Astrocyte (in vitro differentiated cells and primary cell): ENCODE results near the gene ENTR1. TPM values are rescaled to one million over a fixed set of nuclear protein-coding genes. Genes with fewer than 3 reads are reported as not detected.

Experiments used
- DNase-seq: peaks from one replicate; pipeline ENCODE4 v3.0.0-alpha.2; 2010; ENCODE audit warnings: low read depth
- FAIRE-seq: peaks from 2 replicates; lab custom pipeline; 2011; peaks lifted over from hg19 to GRCh38; lab: Jason Lieb, UNC
- H2AFZ ChIP-seq: 2 replicates; pipeline ENCODE4 v1.6.0; 2012; ENCODE audit warnings: low read depth, low read length, inconsistent platforms
- H3K27ac ChIP-seq: 2 replicates; pipeline ENCODE4 v1.5.1; 2011; ENCODE audit warnings: low read depth, low read length, inconsistent platforms
- H3K27me3 ChIP-seq: 2 replicates; pipeline ENCODE4 v1.6.0; 2011; ENCODE audit warnings: low read length, inconsistent platforms; ENCODE audit not compliant: insufficient read depth
- H3K36me3 ChIP-seq: 2 replicates; pipeline ENCODE4 v1.5.1; 2011; ENCODE audit warnings: low read length, inconsistent platforms; ENCODE audit not compliant: insufficient read depth
- H3K4me1 ChIP-seq: 2 replicates; pipeline ENCODE4 v1.5.1; 2011; ENCODE audit warnings: low read length, inconsistent platforms; ENCODE audit not compliant: insufficient read depth
- H3K4me2 ChIP-seq: 2 replicates; pipeline ENCODE4 v1.6.0; 2012; ENCODE audit warnings: low read length, inconsistent platforms
- H3K4me3 ChIP-seq: 2 replicates; pipeline ENCODE4 v1.5.1; 2011; ENCODE audit warnings: low read depth, mild to moderate bottlenecking, low read length, inconsistent platforms; ENCODE audit not compliant: insufficient read depth
- H3K79me2 ChIP-seq: 2 replicates; pipeline ENCODE4 v1.6.0; 2012; ENCODE audit warnings: mild to moderate bottlenecking, low read length, inconsistent platforms; ENCODE audit not compliant: insufficient read depth
- H3K9ac ChIP-seq: 2 replicates; pipeline ENCODE4 v1.6.0; 2012; ENCODE audit warnings: mild to moderate bottlenecking, low read length, inconsistent platforms
- H3K9me3 ChIP-seq: 2 replicates; pipeline ENCODE4 v1.5.1; 2012; ENCODE audit warnings: low read depth, mild to moderate bottlenecking, low read length, inconsistent platforms; ENCODE audit not compliant: insufficient read depth
- H4K20me1 ChIP-seq: 2 replicates; pipeline ENCODE4 v1.6.0; 2012; ENCODE audit warnings: low read length, inconsistent platforms; ENCODE audit not compliant: insufficient read depth
- H3K27ac Mint-ChIP-seq: one replicate; pipeline ENCODE4 v1.8.0; 2021; ENCODE audit warnings: mild to moderate bottlenecking, mixed read lengths; ENCODE audit not compliant: unreplicated experiment
- H3K27me3 Mint-ChIP-seq: one replicate; pipeline ENCODE4 v1.8.0; 2021; ENCODE audit warnings: low read depth, mixed read lengths; ENCODE audit not compliant: unreplicated experiment
- H3K36me3 Mint-ChIP-seq: one replicate; pipeline ENCODE4 v1.8.0; 2021; ENCODE audit warnings: low read depth, mixed read lengths; ENCODE audit not compliant: unreplicated experiment
- H3K4me1 Mint-ChIP-seq: one replicate; pipeline ENCODE4 v1.8.0; 2021; ENCODE audit warnings: low read depth, mixed read lengths; ENCODE audit not compliant: unreplicated experiment
- H3K4me3 Mint-ChIP-seq: one replicate; pipeline ENCODE4 v1.8.0; 2021; ENCODE audit warnings: mild to moderate bottlenecking, moderate library complexity, mixed read lengths; ENCODE audit not compliant: unreplicated experiment
- H3K9me3 Mint-ChIP-seq: one replicate; pipeline ENCODE4 v1.8.0; 2021; ENCODE audit warnings: mild to moderate bottlenecking, mixed read lengths; ENCODE audit not compliant: unreplicated experiment
- CTCF ChIP-seq: IDR thresholded peaks from 2 replicates; pipeline ENCODE4 v1.5.1; 2011; ENCODE audit warnings: low read depth, mild to moderate bottlenecking, inconsistent platforms, low read length, moderate library complexity; ENCODE audit not compliant: insufficient read depth
- EZH2 ChIP-seq: IDR thresholded peaks from 2 replicates; pipeline ENCODE4 v1.6.1; 2012; ENCODE audit warnings: mild to moderate bottlenecking, low read length, inconsistent platforms; ENCODE audit not compliant: insufficient read depth
- total RNA-seq: library from RNA; stranded (reverse); gene quantifications from 2 replicates; pipeline ENCODE4 v1.2.1, GENCODE V29; 2021

Gene ENTR1
- total RNA-seq, 1 donor from 2014 or later: 71.7 TPM

GRCh38 chr9:136457326-136457725 is 46.9 kb upstream of the ENTR1 start:
- H3K4me2 ChIP-seq: no peak overlapping the region
- Mint-ChIP-seq H3K36me3 (peaks cover 34% of the 10 kb centered on the region), H3K27ac (no peak overlapping the region), H3K4me1 (no peaks in the 10 kb centered on the region), H3K27me3 (no peaks in the 10 kb centered on the region), H3K9me3 (no peaks in the 10 kb centered on the region), H3K4me3 (no peak overlapping the region)
- H4K20me1 ChIP-seq: peaks cover 68% of the 10 kb centered on the region
- no peaks in the 10 kb centered on the region for H3K27me3 ChIP-seq
- FAIRE-seq: no peak
- peaks cover 28% of the 10 kb centered on the region for H3K79me2 ChIP-seq
- TF ChIP-seq EZH2: no peak
- TF ChIP-seq CTCF: no peak
- no peak overlapping the region for H3K9ac ChIP-seq
- H3K9me3 ChIP-seq: no peaks in the 10 kb centered on the region
- H3K4me1 ChIP-seq: no peaks in the 10 kb centered on the region
- H3K4me3 ChIP-seq: no peak overlapping the region
- H3K36me3 ChIP-seq: peaks cover 41% of the 10 kb centered on the region
- H2AFZ ChIP-seq: no peak overlapping the region
- DNase-seq: no peak
- H3K27ac ChIP-seq: no peak overlapping the region

- H3K4me1 ChIP-seq: no peaks in the 10 kb centered on the region
- no peak overlapping the region for H3K4me2 ChIP-seq
- no peak overlapping the region for H2AFZ ChIP-seq
- no peak overlapping the region for H3K4me3 ChIP-seq
- H3K9ac ChIP-seq: no peak overlapping the region
- no peak overlapping the region for H3K27ac ChIP-seq
- H3K27ac Mint-ChIP-seq: peak overlapping the region; percentile 53
- H3K9me3 ChIP-seq: no peaks in the 10 kb centered on the region
- H3K4me3 Mint-ChIP-seq: no peak overlapping the region
- peaks cover 63% of the 10 kb centered on the region for H4K20me1 ChIP-seq
- H3K36me3 ChIP-seq: peaks cover 38% of the 10 kb centered on the region
- no peak for FAIRE-seq
- H3K27me3 Mint-ChIP-seq: no peaks in the 10 kb centered on the region
- H3K9me3 Mint-ChIP-seq: no peaks in the 10 kb centered on the region
- TF ChIP-seq EZH2 (no peak), CTCF (no peak)
- H3K79me2 ChIP-seq: peaks cover 21% of the 10 kb centered on the region
- no peaks in the 10 kb centered on the region for H3K4me1 Mint-ChIP-seq
- H3K36me3 Mint-ChIP-seq: peaks cover 34% of the 10 kb centered on the region
- DNase-seq: no peak
- no peaks in the 10 kb centered on the region for H3K27me3 ChIP-seq
Observed at GRCh38 chr9:136456258-136456657, 45.8 kb upstream of the ENTR1 start.

GRCh38 chr9:136455043-136456002 is 44.9 kb upstream of the ENTR1 start:
- Mint-ChIP-seq H3K4me1 (no peaks in the 10 kb centered on the region), H3K27ac (no peak overlapping the region), H3K36me3 (peaks cover 34% of the 10 kb centered on the region), H3K9me3 (no peaks in the 10 kb centered on the region), H3K4me3 (no peak overlapping the region), H3K27me3 (no peaks in the 10 kb centered on the region)
- Histone ChIP-seq H3K79me2 (peaks cover 17% of the 10 kb centered on the region), H3K4me1 (no peaks in the 10 kb centered on the region), H3K9me3 (no peaks in the 10 kb centered on the region), H2AFZ (no peak overlapping the region), H3K4me3 (no peak overlapping the region), H3K4me2 (no peak overlapping the region), H3K27ac (no peak overlapping the region), H3K27me3 (no peaks in the 10 kb centered on the region), H4K20me1 (peaks cover 65% of the 10 kb centered on the region), H3K9ac (no peak overlapping the region), H3K36me3 (peaks cover 38% of the 10 kb centered on the region)
- no peak for FAIRE-seq
- no peak for TF ChIP-seq CTCF
- TF ChIP-seq EZH2: no peak
- DNase-seq: no peak
